Suppressor macrophage treated with lipopolysaccharide for 1 hour (primary cell): ENCODE results near the gene INO80C.
"Not testable (repeated sequence)": the region's sequence is repeated elsewhere in the genome, so short reads cannot be mapped to it uniquely, and the experiment has no call there.

ENCODE experiments used
- DNase-seq, 3 donors: peaks; one replicate each; pipeline ENCODE4 v3.0.0-alpha.2; 2020 to 2022

Gene INO80C

GRCh38 chr18:35512761-35513160 lies 15.0 kb upstream of the INO80C start:
- DNase-seq: no peak

DNA sequence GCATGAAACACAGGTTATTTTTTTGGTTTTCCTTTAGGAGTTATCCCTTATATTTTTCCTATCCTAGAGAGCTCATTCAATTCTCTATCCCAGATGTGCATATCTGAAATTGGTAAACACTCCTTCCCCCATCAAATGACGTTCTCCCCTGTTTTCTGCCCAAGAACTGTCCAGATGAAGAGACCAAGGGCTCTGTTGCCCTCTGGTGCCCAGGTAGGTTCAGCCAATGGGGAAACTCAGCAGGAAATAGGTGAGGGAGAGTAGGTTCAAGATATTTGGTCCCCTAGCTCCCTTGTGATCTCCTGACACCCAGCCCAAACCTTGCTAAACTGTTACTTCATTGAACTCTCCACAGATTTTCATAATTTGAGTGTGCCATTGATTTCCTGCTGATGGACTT lies 14.1 kb upstream of the INO80C start:
- no peak for DNase-seq

DNA sequence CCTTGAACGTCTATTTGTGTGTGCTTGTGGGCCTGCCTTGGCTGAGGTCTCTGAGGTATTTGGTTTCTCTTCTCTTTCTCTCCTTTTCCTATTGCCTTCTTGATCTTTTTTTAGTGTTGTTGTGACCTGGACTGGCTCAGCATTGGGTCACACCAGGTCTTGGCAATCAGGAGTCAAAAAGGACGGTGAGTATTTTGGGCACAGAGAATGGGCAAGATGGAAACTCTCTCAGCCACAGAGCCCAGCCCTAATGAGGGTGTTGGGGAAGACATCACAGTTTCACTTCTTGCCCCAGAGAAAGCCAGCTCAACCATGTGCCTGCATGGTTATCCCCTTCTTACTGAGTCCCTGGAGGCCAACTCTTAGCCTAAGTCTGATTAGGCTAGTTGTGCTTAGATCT lies 13.7 kb upstream of the INO80C start:
- DNase-seq: peak; percentile 30 to 45 (median 38)

DNA sequence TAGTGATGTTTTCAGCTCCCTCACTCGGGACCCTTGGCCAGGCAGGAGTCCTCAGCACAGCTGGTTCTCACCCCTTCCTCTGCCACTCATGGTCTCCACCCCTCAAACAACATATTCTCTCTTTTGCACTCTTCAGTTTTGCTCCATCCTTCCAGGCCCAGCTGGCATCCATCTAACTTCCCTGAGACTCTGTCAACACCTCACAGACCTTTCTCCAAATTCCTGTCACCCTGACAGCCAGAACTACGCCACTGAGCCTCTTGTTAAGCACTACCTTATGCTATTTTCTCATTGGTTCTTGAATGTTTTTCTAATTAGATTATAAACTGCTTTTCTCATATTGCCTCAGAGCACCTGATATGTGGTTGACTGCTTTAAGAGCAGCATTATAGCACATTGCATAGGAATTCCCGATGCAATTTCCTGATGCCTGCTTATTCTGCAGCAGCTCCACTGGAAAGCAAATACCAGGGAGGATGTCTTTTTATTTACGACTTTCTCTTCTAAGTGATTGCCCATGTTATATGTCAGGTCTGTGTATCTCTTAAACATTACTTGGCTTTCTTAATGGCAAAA lies 12.4 kb upstream of the INO80C start:
- DNase-seq: no peak

GRCh38 chr18:35508746-35509338 lies 11.1 kb upstream of the INO80C start:
- DNase-seq: no peak

- DNase-seq: peak in 1 of 3 donors; percentile 35
Measured at GRCh38 chr18:35508030-35508429, 10.3 kb upstream of the INO80C start.

GRCh38 chr18:35507623-35508022 lies 9.9 kb upstream of the INO80C start:
- DNase-seq: no peak

DNA sequence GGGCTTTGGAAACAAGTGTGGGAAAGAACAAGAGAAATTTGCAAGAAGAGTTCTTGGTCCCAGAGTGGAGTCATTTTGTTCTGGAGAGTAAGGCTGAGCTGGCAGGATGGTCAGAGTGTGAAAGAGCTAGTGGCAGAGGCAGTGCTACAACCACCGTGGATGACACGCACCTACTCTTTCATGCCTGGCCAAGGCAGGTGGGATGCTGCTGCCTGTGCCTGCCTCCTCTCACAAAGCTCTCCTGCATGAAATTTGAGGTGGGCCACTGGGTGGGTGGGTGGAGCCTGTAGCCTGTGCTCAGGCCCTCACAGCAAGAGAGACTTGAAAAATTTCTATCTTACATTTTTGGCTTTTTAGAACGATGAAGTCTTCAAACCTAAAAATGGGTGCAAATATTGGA lies 9.4 kb upstream of the INO80C start:
- no peak for DNase-seq

- DNase-seq: no peak
Measured at GRCh38 chr18:35506024-35506712, 8.4 kb upstream of the INO80C start.

DNA sequence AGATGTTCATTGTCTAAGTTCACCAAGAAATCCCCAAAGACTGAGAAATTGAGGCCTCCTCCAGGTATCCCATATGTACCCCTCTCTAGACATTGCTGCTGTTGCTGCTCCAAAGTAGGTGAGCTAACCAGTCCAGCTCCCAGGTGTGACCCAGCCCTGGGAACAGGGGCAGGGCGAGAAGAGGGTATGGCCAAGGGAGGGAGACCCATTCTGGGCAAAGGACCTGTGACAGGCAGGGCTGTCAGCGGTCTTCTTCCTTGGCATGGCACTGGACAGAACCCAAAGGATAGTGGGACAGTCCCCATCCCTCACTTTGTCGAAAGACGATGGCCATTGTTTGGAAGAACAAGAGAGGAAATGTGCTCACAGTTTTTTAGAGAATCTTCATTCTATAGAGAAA lies 7.2 kb upstream of the INO80C start:
- no peak for DNase-seq

GRCh38 chr18:35502052-35502451 lies 4.3 kb upstream of the INO80C start:
- peak; percentile 50 to 58 (median 52) for DNase-seq

- DNase-seq: no peak
Measured at GRCh38 chr18:35501369-35501768, 3.6 kb upstream of the INO80C start.

- no peak for DNase-seq
Measured at GRCh38 chr18:35500113-35500512, 2.4 kb upstream of the INO80C start.

DNA sequence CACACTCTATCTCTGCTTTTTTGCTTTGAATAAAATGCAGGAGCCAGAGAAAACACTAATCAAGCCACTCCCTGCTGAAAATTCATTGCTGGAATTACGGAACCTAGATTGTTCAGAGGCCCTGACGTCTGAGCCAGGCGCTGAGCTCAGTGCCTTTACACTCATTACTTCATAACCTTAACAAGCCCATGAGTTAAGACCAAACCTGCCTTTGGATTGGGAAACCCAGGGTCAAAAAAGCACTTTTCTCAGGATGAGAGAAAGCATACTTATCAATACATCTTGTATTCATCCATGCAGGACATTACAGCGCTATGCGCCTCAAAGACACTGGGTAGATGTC lies 762 bp downstream of the INO80C start:
- peak in 2 of 3 donors; percentile 43 to 53 for DNase-seq

DNA sequence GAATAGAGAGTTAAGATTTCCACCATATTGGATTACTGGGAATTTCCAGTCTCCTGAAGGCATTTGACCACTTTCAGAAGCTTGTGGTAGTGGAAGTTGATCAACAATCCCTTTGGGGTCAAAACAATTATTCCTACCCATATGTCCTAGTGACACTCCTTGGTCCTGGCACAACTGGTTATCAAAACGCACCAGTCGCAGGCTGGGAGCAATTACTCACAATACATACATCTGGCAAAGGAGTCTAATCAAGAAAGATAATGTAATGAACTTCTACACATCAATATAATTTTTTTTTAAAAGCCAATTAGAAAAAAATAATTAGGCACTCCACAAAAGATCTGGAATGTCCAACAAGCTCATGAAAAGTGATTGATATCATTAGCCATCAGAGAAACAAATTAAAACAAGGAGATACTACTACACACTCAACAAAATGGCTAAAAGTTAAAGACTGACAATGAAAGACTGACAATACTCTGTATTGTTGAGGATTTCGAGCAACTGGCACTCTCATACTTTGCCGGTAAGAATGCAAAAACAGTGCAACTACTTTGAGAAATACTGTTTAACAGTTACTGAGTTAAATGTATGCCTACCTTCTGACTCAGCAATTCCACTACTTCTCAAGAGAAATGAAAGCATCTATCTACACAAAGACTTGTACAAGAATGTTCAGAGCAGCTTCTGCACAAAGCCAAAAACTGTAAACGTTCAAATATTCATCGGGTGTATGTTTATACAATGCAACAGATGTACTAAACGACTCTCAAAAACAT lies 2.0 kb downstream of the INO80C start:
- DNase-seq: no peak

GRCh38 chr18:35494251-35495220 lies 3.2 kb downstream of the INO80C start:
- peak; percentile 34 to 67 (median 44) for DNase-seq

DNA sequence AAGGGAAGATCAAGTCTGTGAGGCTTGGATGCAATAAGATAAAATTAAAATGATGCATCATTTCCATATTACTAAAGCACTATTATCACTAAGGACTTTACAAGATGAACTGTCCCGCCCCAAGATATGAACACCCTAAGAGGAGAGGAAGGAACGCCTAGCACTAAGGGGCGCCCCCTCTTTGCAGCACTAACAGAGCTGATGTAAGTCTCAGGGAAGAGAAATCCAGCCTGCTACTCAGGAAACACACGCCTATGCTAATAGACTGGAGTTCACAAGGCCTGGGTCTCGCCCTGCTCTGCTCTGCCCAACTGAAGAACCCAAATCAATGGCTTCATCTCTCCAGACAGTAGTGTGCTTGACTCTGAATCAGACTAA lies 6.1 kb downstream of the INO80C start:
- peak; percentile 40 to 55 (median 55) for DNase-seq

GRCh38 chr18:35490894-35491699 lies 6.7 kb downstream of the INO80C start:
- no peak for DNase-seq

- DNase-seq: no peak
Measured at GRCh38 chr18:35489913-35490490, 7.8 kb downstream of the INO80C start.

DNA sequence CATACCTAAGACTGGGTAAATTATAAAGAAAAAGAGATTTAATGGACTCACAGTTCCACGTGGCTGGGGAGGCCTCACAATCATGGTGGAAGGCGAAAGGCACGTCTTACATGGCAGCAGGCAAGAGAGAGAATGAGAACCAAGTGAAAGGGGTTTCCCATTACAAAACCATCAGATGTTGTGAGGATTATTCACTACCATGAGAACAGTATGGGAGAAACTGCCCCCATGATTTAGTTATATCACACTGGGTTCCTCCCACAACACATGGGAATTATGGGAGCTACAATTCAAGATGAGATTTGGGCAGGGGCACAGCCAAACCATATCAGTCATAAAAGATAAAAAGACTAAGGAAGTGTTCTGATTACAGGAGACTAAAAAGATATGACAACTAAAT lies 8.5 kb downstream of the INO80C start:
- peak; percentile 25 to 45 (median 30) for DNase-seq

- not testable (repeated sequence) for DNase-seq
Measured at GRCh38 chr18:35488396-35488795, 9.4 kb downstream of the INO80C start.
